Measurements from ENCODE around the gene TMEM200A.

GRCh38 chr6:130466748-130467061, 100.9 kb downstream of the TMEM200A start:
- no peak for TF ChIP-seq CTCF (IDR thresholded peaks at IDR 0.05)
- no peak for TF ChIP-seq POLR2A (IDR thresholded peaks at IDR 0.05)

Measured in testis (tissue), 2 donors.